Peyer's patch (tissue), 4 donors: ENCODE measurements around the gene CDH9.

ENCODE experiments used
- CTCF ChIP-seq, 6 experiments: fragments of 450-650 bp in 4 of 6; fragments of 200-600 bp in 2 of 6; sonication (generic) in 1 of 6; IDR thresholded peaks; one replicate each; pipeline ENCODE4 v1.5.1; 2017 to 2019; ENCODE audit warnings: antibody characterized with exemption in 6 of 6, mild to moderate bottlenecking in 3 of 6, moderate library complexity in 1 of 6
- POLR2A ChIP-seq, 2 donors: fragments of 450-650 bp; IDR thresholded peaks; one replicate each; pipeline ENCODE4 v1.5.1; 2017; ENCODE audit warnings: antibody characterized with exemption in 2 of 2, mild to moderate bottlenecking in 2 of 2, moderate library complexity in 2 of 2

- no peak for TF ChIP-seq CTCF (IDR thresholded peaks at IDR 0.05)
- no peak for TF ChIP-seq POLR2A (IDR thresholded peaks at IDR 0.05)
Observed at GRCh38 chr5:27009540-27009915, 28.9 kb downstream of the CDH9 start.
